Caco-2 (cell line): Measurements from ENCODE around the gene EMC1. TPM values are rescaled to one million over a fixed set of nuclear protein-coding genes. Genes with fewer than 3 reads are reported as not detected.

Experiments used
- BruUV-seq: library from RNA; stranded (reverse); fragments of 400-500 nt; replicated peaks from 2 replicates; lab custom pipeline; 2021; lab: Mats Ljungman, UMichigan
- CTCF ChIA-PET: fragments of 300-600 bp; sonication (Branson Sonifier 250); formaldehyde crosslinking; loops from one replicate; lab custom pipeline; 2022; ENCODE audit warnings: antibody characterized with exemption; lab: Charles Lee
- POLR2A ChIA-PET: fragments of 300-600 bp; sonication (Branson Sonifier 250); formaldehyde crosslinking; loops from one replicate; lab custom pipeline; 2022; ENCODE audit warnings: antibody characterized with exemption; lab: Charles Lee
- DNase-seq, 2 experiments: peaks; one replicate each; pipeline versions ENCODE4 v3.0.0 to v3.0.0-alpha.2; 2020 to 2022
- H3K27me3 ChIP-seq: replicated peaks from 2 replicates; pipeline ENCODE4 v1.6.0; 2011; ENCODE audit warnings: low read length; ENCODE audit not compliant: control insufficient read depth, insufficient read depth
- H3K36me3 ChIP-seq: 2 replicates; pipeline ENCODE4 v1.5.1; 2011; ENCODE audit warnings: low read length; ENCODE audit not compliant: control insufficient read depth, insufficient read depth
- H3K4me1 ChIP-seq: fragments of 250-450 bp; sonication (Bioruptor Pico); 2 replicates; pipeline ENCODE4 v1.5.1; 2020; ENCODE audit warnings: mild to moderate bottlenecking
- H3K4me3 ChIP-seq: 2 replicates; pipeline ENCODE4 v1.5.1; 2011; ENCODE audit warnings: low read depth, mild to moderate bottlenecking, control low read depth, low read length
- H3K9me3 ChIP-seq: fragments of 250-450 bp; sonication (Bioruptor Pico); 2 replicates; pipeline ENCODE4 v1.5.1; 2020; ENCODE audit warnings: mild to moderate bottlenecking, moderate library complexity
- H3K27ac Mint-ChIP-seq: one replicate; pipeline ENCODE4 v1.8.0; 2022; ENCODE audit warnings: mixed read lengths; ENCODE audit not compliant: unreplicated experiment
- H3K27me3 Mint-ChIP-seq: one replicate; pipeline ENCODE4 v1.8.0; 2022; ENCODE audit warnings: mixed read lengths; ENCODE audit not compliant: insufficient read depth, unreplicated experiment
- H3K36me3 Mint-ChIP-seq: one replicate; pipeline ENCODE4 v1.8.0; 2022; ENCODE audit warnings: mild to moderate bottlenecking, mixed read lengths; ENCODE audit not compliant: insufficient read depth, unreplicated experiment
- H3K4me1 Mint-ChIP-seq: one replicate; pipeline ENCODE4 v1.8.0; 2022; ENCODE audit warnings: low read depth, mixed read lengths; ENCODE audit not compliant: unreplicated experiment
- H3K4me3 Mint-ChIP-seq: one replicate; pipeline ENCODE4 v1.8.0; 2022; ENCODE audit warnings: mild to moderate bottlenecking, moderate library complexity, mixed read lengths; ENCODE audit not compliant: unreplicated experiment
- H3K9me3 Mint-ChIP-seq: one replicate; pipeline ENCODE4 v1.8.0; 2022; ENCODE audit warnings: mixed read lengths; ENCODE audit not compliant: unreplicated experiment
- CTCF ChIP-seq, 2 experiments: fragments of 200-600 bp in 1 of 2; IDR thresholded peaks; 1 replicate in 1 of 2; 2 replicates in 1 of 2; pipeline versions ENCODE4 v1.5.1 to v1.8.0; 2011 to 2022; ENCODE audit warnings: antibody characterized with exemption in 1 of 2, control low read depth in 1 of 2, inconsistent platforms in 1 of 2, low read depth in 1 of 2, low read length in 1 of 2, mild to moderate bottlenecking in 1 of 2, moderate library complexity in 1 of 2; ENCODE audit not compliant: insufficient read depth in 1 of 2, severe bottlenecking in 1 of 2, unreplicated experiment in 1 of 2
- intact Hi-C: fragments of 100-400 bp; cut with micrococcal nuclease; formaldehyde crosslinking; loops from one replicate; pipeline ENCODE4 v1.10.0; 2022; ENCODE audit not compliant: unreplicated experiment
- total RNA-seq: library from RNA; stranded (reverse); gene quantifications from 2 replicates; pipeline ENCODE4 v1.2.3, GENCODE V29; 2022

EMC1 gene
- total RNA-seq, 1 experiment from 2014 or later = 51.5 TPM

- Histone ChIP-seq H3K4me3 (no peak overlapping the region), H3K4me1 (peaks cover 44% of the 10 kb centered on the region), H3K9me3 (no peaks in the 10 kb centered on the region), H3K36me3 (peaks cover 1% of the 10 kb centered on the region; the same call in 1 of the 2 replicates), H3K27me3 (no peaks in the 10 kb centered on the region)
- ChIA-PET POLR2A (no interaction called here), CTCF (interaction anchor here (0.7 kb wide), 1 partner anchor 19 kb away, joined by 3 read pairs; no protein-coding TSS in a partner anchor)
- intact Hi-C loops = loop anchor here (2.0 kb wide), 1 partner anchor 19 kb away; no protein-coding TSS in a partner anchor
- no peaks in the 10 kb centered on the region for H3K27me3 Mint-ChIP-seq
- no peak overlapping the region for H3K27ac Mint-ChIP-seq
- H3K9me3 Mint-ChIP-seq = no peaks in the 10 kb centered on the region
- peaks cover 92% of the 10 kb centered on the region for H3K36me3 Mint-ChIP-seq
- DNase-seq = no peak
- TF ChIP-seq CTCF (IDR thresholded peaks at IDR 0.05; ENCODE audit: insufficient read depth in 1 of 2, low read depth in 1 of 2, low read length in 1 of 2, severe bottlenecking in 1 of 2, unreplicated experiment in 1 of 2) = no peak
- peaks cover 39% of the 10 kb centered on the region for H3K4me1 Mint-ChIP-seq
- no peak overlapping the region for H3K4me3 Mint-ChIP-seq
- BruUV-seq = no TSS peak
Measured at GRCh38 chr1:19197845-19198244, 53.5 kb downstream of the EMC1 start.

- CTCF ChIA-PET = interaction anchor here (1.0 kb wide), 1 partner anchor 458 kb away, joined by 3 read pairs; no protein-coding TSS in a partner anchor
- Mint-ChIP-seq H3K27me3 (no peaks in the 10 kb centered on the region), H3K9me3 (no peaks in the 10 kb centered on the region), H3K4me3 (peak overlapping the region; percentile 69), H3K36me3 (peaks cover 98% of the 10 kb centered on the region), H3K4me1 (peaks cover 53% of the 10 kb centered on the region), H3K27ac (peak overlapping the region; percentile 69)
- Histone ChIP-seq H3K4me3 (no peak overlapping the region), H3K9me3 (no peaks in the 10 kb centered on the region), H3K27me3 (no peaks in the 10 kb centered on the region), H3K36me3 (peaks cover 1% of the 10 kb centered on the region; the same call in 1 of the 2 replicates), H3K4me1 (peaks cover 36% of the 10 kb centered on the region)
- POLR2A ChIA-PET = interaction anchor here (1.2 to 1.3 kb wide), 2 partner anchors 15 to 16 kb away, joined by 5 to 7 read pairs; no protein-coding TSS in a partner anchor
- intact Hi-C loops = loop anchor here (2.0 kb wide), 1 partner anchor 18 kb away; no protein-coding TSS in a partner anchor
- no peak for TF ChIP-seq CTCF (IDR thresholded peaks at IDR 0.05; ENCODE audit: insufficient read depth in 1 of 2, low read depth in 1 of 2, low read length in 1 of 2, severe bottlenecking in 1 of 2, unreplicated experiment in 1 of 2)
- BruUV-seq = no TSS peak
- DNase-seq = peak in 1 of 2 experiments; percentile 27
Measured at GRCh38 chr1:19196331-19196730, 55.0 kb downstream of the EMC1 start.

DNA sequence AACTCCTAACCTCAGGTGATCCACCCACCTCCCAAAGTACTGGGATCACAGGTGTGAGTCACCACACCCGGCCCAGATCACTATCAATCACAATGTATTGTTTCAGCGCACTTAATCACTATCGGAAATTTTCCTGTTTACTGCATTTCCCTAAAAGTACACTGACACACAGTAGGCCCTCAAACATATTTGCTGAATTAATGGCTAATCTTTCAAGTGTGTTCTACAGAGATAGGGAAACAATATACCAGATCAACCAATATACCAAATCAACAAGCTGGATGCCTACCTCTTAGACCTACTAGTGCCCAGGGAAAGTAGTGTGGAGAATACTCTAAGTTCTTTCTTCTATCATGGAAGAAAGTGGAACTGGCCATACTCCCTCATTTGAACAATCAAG lies 58.3 kb downstream of the EMC1 start:
- peaks cover 35% of the 10 kb centered on the region for H3K4me1 ChIP-seq
- ChIA-PET POLR2A (no interaction called here), CTCF (no interaction called here)
- H3K9me3 ChIP-seq = no peaks in the 10 kb centered on the region
- H3K27me3 ChIP-seq = no peaks in the 10 kb centered on the region
- peak overlapping the region; percentile 47 for H3K4me3 Mint-ChIP-seq
- H3K36me3 Mint-ChIP-seq = peaks cover 100% of the 10 kb centered on the region
- no peaks in the 10 kb centered on the region for H3K27me3 Mint-ChIP-seq
- no peak for TF ChIP-seq CTCF (IDR thresholded peaks at IDR 0.05; ENCODE audit: insufficient read depth in 1 of 2, low read depth in 1 of 2, low read length in 1 of 2, severe bottlenecking in 1 of 2, unreplicated experiment in 1 of 2)
- BruUV-seq = no TSS peak
- H3K27ac Mint-ChIP-seq = peak overlapping the region; percentile 70
- intact Hi-C loops = no loop called here
- no peaks in the 10 kb centered on the region for H3K9me3 Mint-ChIP-seq
- no peak overlapping the region for H3K4me3 ChIP-seq
- no peak for DNase-seq
- peaks cover 53% of the 10 kb centered on the region for H3K4me1 Mint-ChIP-seq
- peaks cover 1% of the 10 kb centered on the region; the same call in 1 of the 2 replicates for H3K36me3 ChIP-seq
